Esophagus muscularis mucosa (tissue), 4 donors: ENCODE measurements around the gene RTEL1.

Experiments used
- CTCF ChIP-seq, 3 experiments: fragments of 200-600 bp in 2 of 3; fragments of 450-650 bp in 1 of 3; sonication (generic) in 2 of 3; IDR thresholded peaks; one replicate each; pipeline ENCODE4 v1.5.1; 2017 to 2019; ENCODE audit warnings: antibody characterized with exemption in 3 of 3, mild to moderate bottlenecking in 2 of 3, moderate library complexity in 1 of 3
- EP300 ChIP-seq: sonication (generic); formaldehyde crosslinking; IDR thresholded peaks from one replicate; pipeline ENCODE4 v1.6.1; 2017; ENCODE audit warnings: antibody characterized with exemption
- POLR2A ChIP-seq: fragments of 450-650 bp; IDR thresholded peaks from one replicate; pipeline ENCODE4 v1.6.1; 2017; ENCODE audit warnings: antibody characterized with exemption, moderate library complexity, mild to moderate bottlenecking, low read depth
- POLR2AphosphoS5 ChIP-seq, 2 donors: sonication (generic); formaldehyde crosslinking; IDR thresholded peaks; one replicate each; pipeline ENCODE4 v1.6.1; 2017; ENCODE audit warnings: antibody characterized with exemption in 2 of 2

- TF ChIP-seq CTCF (IDR thresholded peaks at IDR 0.05) (no peak), POLR2A (no peak), EP300 (no peak), POLR2AphosphoS5 (IDR thresholded peaks at IDR 0.05) (no peak)
Measured at GRCh38 chr20:63697357-63697867, 39.3 kb downstream of the RTEL1 start.
